ENCODE measurements around the gene USP11.

USP11 gene

GRCh38 chrX:47204970-47205369 lies 27.8 kb upstream of the USP11 start:
- no peak for DNase-seq

- no peak for DNase-seq
Observed at GRCh38 chrX:47206316-47206715, 26.5 kb upstream of the USP11 start.

- no peak for DNase-seq
Observed at GRCh38 chrX:47208108-47208507, 24.7 kb upstream of the USP11 start.

GRCh38 chrX:47209508-47210238 lies 23.1 kb upstream of the USP11 start:
- DNase-seq: no peak

- no peak for DNase-seq
Observed at GRCh38 chrX:47210661-47211425, 22.0 kb upstream of the USP11 start.

- DNase-seq: no peak
Observed at GRCh38 chrX:47212381-47213293, 20.2 kb upstream of the USP11 start.

GRCh38 chrX:47214435-47215077 lies 18.3 kb upstream of the USP11 start:
- DNase-seq: no peak

- no peak for DNase-seq
Observed at GRCh38 chrX:47215291-47215900, 17.4 kb upstream of the USP11 start.

- no peak for DNase-seq
Observed at GRCh38 chrX:47216393-47216925, 16.4 kb upstream of the USP11 start.

GRCh38 chrX:47217121-47217851 lies 15.5 kb upstream of the USP11 start:
- peak; percentile 21 for DNase-seq

GRCh38 chrX:47217852-47218279 lies 14.9 kb upstream of the USP11 start:
- peak; percentile 98 for DNase-seq

- peak; percentile 85 for DNase-seq
Observed at GRCh38 chrX:47218280-47218919, 14.4 kb upstream of the USP11 start, which contains the start of gene CDK16. CDK16 (plus strand) TSS chrX:47218681; CDS start chrX:47223558, 4,877 bp downstream.

- peak; percentile 59 for DNase-seq
Observed at GRCh38 chrX:47218920-47219815, 13.6 kb upstream of the USP11 start.

- no peak for DNase-seq
Observed at GRCh38 chrX:47221756-47222155, 11.1 kb upstream of the USP11 start.

GRCh38 chrX:47222751-47223350 lies 10.0 kb upstream of the USP11 start:
- DNase-seq: no peak

- no peak for DNase-seq
Observed at GRCh38 chrX:47223476-47224250, 9.1 kb upstream of the USP11 start.

- no peak for DNase-seq
Observed at GRCh38 chrX:47224266-47224895, 8.4 kb upstream of the USP11 start.

- DNase-seq: no peak
Observed at GRCh38 chrX:47224896-47225290, 7.9 kb upstream of the USP11 start.
